Umbilical cord (tissue), 2 donors: ENCODE data around the gene SPTB. TPM values are rescaled to one million over a fixed set of nuclear protein-coding genes. Genes with fewer than 3 reads are reported as not detected.

ENCODE experiments used
- DNase-seq: peaks from one replicate; pipeline ENCODE4 v3.0.0-alpha.2; 2015; ENCODE audit warnings: low spot score
- total RNA-seq: library from RNA; depleted of rRNA; stranded (reverse); fragments of >200 nt; gene quantifications from one replicate; pipeline ENCODE4 v1.2.3, GENCODE V29; 2014; ENCODE audit warnings: low replicate concordance; ENCODE audit not compliant: insufficient read depth

The SPTB gene
- total RNA-seq, 1 donor from 2014 or later: 25.0 TPM

- no peak for DNase-seq
Measured at GRCh38 chr14:64850369-64851137, 29.2 kb downstream of the SPTB start.

- no peak for DNase-seq
Measured at GRCh38 chr14:64849940-64850339, 29.8 kb downstream of the SPTB start.

- no peak for DNase-seq
Measured at GRCh38 chr14:64848239-64848638, 31.5 kb downstream of the SPTB start.

GRCh38 chr14:64846319-64846718 lies 33.4 kb downstream of the SPTB start:
- DNase-seq: no peak

GRCh38 chr14:64845878-64846277 lies 33.8 kb downstream of the SPTB start:
- DNase-seq: no peak

GRCh38 chr14:64844969-64845536 lies 34.7 kb downstream of the SPTB start:
- DNase-seq: no peak

GRCh38 chr14:64844272-64844671 lies 35.4 kb downstream of the SPTB start:
- no peak for DNase-seq

- no peak for DNase-seq
Measured at GRCh38 chr14:64843548-64843947, 36.2 kb downstream of the SPTB start.

GRCh38 chr14:64841772-64842750 lies 37.6 kb downstream of the SPTB start:
- DNase-seq: peak; percentile 32

GRCh38 chr14:64841121-64841651 lies 38.5 kb downstream of the SPTB start:
- DNase-seq: peak; percentile 85

GRCh38 chr14:64838656-64839055 lies 41.1 kb downstream of the SPTB start:
- no peak for DNase-seq

- DNase-seq: no peak
Measured at GRCh38 chr14:64835431-64835830, 44.3 kb downstream of the SPTB start.

GRCh38 chr14:64834965-64835364 lies 44.7 kb downstream of the SPTB start:
- DNase-seq: no peak

GRCh38 chr14:64831419-64831818 lies 48.3 kb downstream of the SPTB start:
- no peak for DNase-seq

- DNase-seq: no peak
Measured at GRCh38 chr14:64830961-64831360, 48.7 kb downstream of the SPTB start.

GRCh38 chr14:64828071-64828470 lies 51.6 kb downstream of the SPTB start:
- DNase-seq: no peak

- no peak for DNase-seq
Measured at GRCh38 chr14:64826845-64827244, 52.9 kb downstream of the SPTB start.

GRCh38 chr14:64826333-64826732 lies 53.4 kb downstream of the SPTB start:
- no peak for DNase-seq

GRCh38 chr14:64825509-64825908 lies 54.2 kb downstream of the SPTB start:
- DNase-seq: no peak

- DNase-seq: no peak
Measured at GRCh38 chr14:64825006-64825405, 54.7 kb downstream of the SPTB start.

- no peak for DNase-seq
Measured at GRCh38 chr14:64824471-64824870, 55.2 kb downstream of the SPTB start.

GRCh38 chr14:64823305-64823861 lies 56.3 kb downstream of the SPTB start:
- peak; percentile 84 for DNase-seq
